Renal cortex interstitium (tissue), 11 donors: ENCODE results near the gene CFAP43. TPM values are rescaled to one million over a fixed set of nuclear protein-coding genes. Genes with fewer than 3 reads are reported as not detected.
"Not testable (repeated sequence)": the region's sequence is repeated elsewhere in the genome, so short reads cannot be mapped to it uniquely, and the experiment has no call there.

ENCODE experiments used
- DNase-seq, 11 donors: peaks; one replicate each; pipeline ENCODE4 v3.0.0-alpha.2; 2013; ENCODE audit warnings: low read depth in 9 of 11, low spot score in 4 of 11; ENCODE audit errors: extremely low read depth in 1 of 11
- polyA plus RNA-seq, 3 donors: library from polyadenylated mRNA; unstranded; fragments of 120-200 nt; gene quantifications; one replicate each; pipeline ENCODE4 v1.2.1, GENCODE V29; 2013; ENCODE audit not compliant: insufficient read length in 3 of 3

CFAP43 gene
- polyA plus RNA-seq, 3 donors: 15.3 to 32.8 (median 18.6) TPM

GRCh38 chr10:104243009-104243408 is 10.8 kb upstream of the CFAP43 start:
- DNase-seq: not testable (repeated sequence)

- DNase-seq: no peak
Observed at GRCh38 chr10:104242545-104242944, 10.4 kb upstream of the CFAP43 start.

GRCh38 chr10:104240078-104240477 is 7.9 kb upstream of the CFAP43 start:
- DNase-seq: no peak

GRCh38 chr10:104235801-104236200 is 3.6 kb upstream of the CFAP43 start:
- no peak for DNase-seq

GRCh38 chr10:104234934-104235333 is 2.8 kb upstream of the CFAP43 start:
- no peak for DNase-seq

- DNase-seq: no peak
Observed at GRCh38 chr10:104233817-104234216, 1.7 kb upstream of the CFAP43 start.

- peak in 1 of 11 donors; percentile 56 for DNase-seq
Observed at GRCh38 chr10:104232613-104233102, 494 bp upstream of the CFAP43 start.

GRCh38 chr10:104230490-104230889 is 1.7 kb downstream of the CFAP43 start:
- DNase-seq: no peak

GRCh38 chr10:104223304-104223703 is 8.9 kb downstream of the CFAP43 start:
- DNase-seq: no peak

- DNase-seq: no peak
Observed at GRCh38 chr10:104220522-104220921, 11.6 kb downstream of the CFAP43 start.

GRCh38 chr10:104218751-104219150 is 13.4 kb downstream of the CFAP43 start:
- no peak for DNase-seq

GRCh38 chr10:104216631-104217030 is 15.5 kb downstream of the CFAP43 start:
- DNase-seq: no peak

- peak in 7 of 11 donors; percentile 6 to 43 (median 22) for DNase-seq
Observed at GRCh38 chr10:104209575-104210198, 22.5 kb downstream of the CFAP43 start.

GRCh38 chr10:104208730-104209129 is 23.4 kb downstream of the CFAP43 start:
- DNase-seq: no peak

- DNase-seq: no peak
Observed at GRCh38 chr10:104202231-104202630, 29.9 kb downstream of the CFAP43 start.

GRCh38 chr10:104201636-104202035 is 30.5 kb downstream of the CFAP43 start:
- DNase-seq: no peak

GRCh38 chr10:104199567-104199966 is 32.6 kb downstream of the CFAP43 start:
- peak in 4 of 11 donors; percentile 7 to 31 (median 9) for DNase-seq

- no peak for DNase-seq
Observed at GRCh38 chr10:104197364-104197763, 34.8 kb downstream of the CFAP43 start.

GRCh38 chr10:104195706-104196105 is 36.5 kb downstream of the CFAP43 start:
- no peak for DNase-seq

- no peak for DNase-seq
Observed at GRCh38 chr10:104193787-104194186, 38.4 kb downstream of the CFAP43 start.

GRCh38 chr10:104190695-104191094 is 41.5 kb downstream of the CFAP43 start:
- no peak for DNase-seq
